ENCODE data around the gene TK1.

GRCh38 chr17:78172249-78173051 lies 14.4 kb downstream of the TK1 start:
- TF ChIP-seq CTCF (IDR thresholded peaks at IDR 0.05; ENCODE audit: insufficient read depth, low read length) (no peak), POLR2AphosphoS5 (IDR thresholded peaks at IDR 0.05; ENCODE audit: low read depth) (no peak; the same call in none of the 2 replicates)
